Panc1 (cell line): ENCODE measurements around the gene PIGL. TPM values are rescaled to one million over a fixed set of nuclear protein-coding genes. Genes with fewer than 3 reads are reported as not detected.

Source experiments
- ATAC-seq: fragments of 200-7000 bp; cut with Tn5 transposase; 2 replicates; pipeline ENCODE4 v1.9.1; 2020; ENCODE audit warnings: mild to moderate bottlenecking, moderate library complexity
- BruUV-seq: library from RNA; stranded (reverse); fragments of 400-500 nt; replicated peaks from 2 replicates; lab custom pipeline; 2021; lab: Mats Ljungman, UMichigan
- CTCF ChIA-PET: fragments of 300-600 bp; sonication (Branson Sonifier 250); formaldehyde crosslinking; loops from one replicate; lab custom pipeline; 2022; ENCODE audit warnings: antibody characterized with exemption; lab: Charles Lee
- POLR2A ChIA-PET: fragments of 300-600 bp; sonication (Branson Sonifier 250); formaldehyde crosslinking; loops from one replicate; lab custom pipeline; 2022; ENCODE audit warnings: antibody characterized with exemption; lab: Charles Lee
- DNase-seq: peaks from one replicate; pipeline ENCODE4 v3.0.0-alpha.2; 2010; ENCODE audit warnings: low read depth, low spot score
- H3K27ac ChIP-seq: 2 replicates; pipeline ENCODE4 v1.5.1; 2011; ENCODE audit warnings: mild to moderate bottlenecking, low read length, inconsistent platforms
- H3K27me3 ChIP-seq: fragments of 200-500 bp; sonication (Bioruptor generic); 2 replicates; pipeline ENCODE4 v1.6.0; 2014; ENCODE audit warnings: low read length, inconsistent platforms; ENCODE audit not compliant: control insufficient read depth, insufficient read depth
- H3K36me3 ChIP-seq: fragments of 200-500 bp; sonication (Bioruptor generic); 2 replicates; pipeline ENCODE4 v1.5.1; 2014; ENCODE audit warnings: inconsistent platforms, mild to moderate bottlenecking, low read length, moderate library complexity; ENCODE audit not compliant: control insufficient read depth, insufficient read depth
- H3K4me1 ChIP-seq: 2 replicates; pipeline ENCODE4 v1.5.1; 2011; ENCODE audit warnings: inconsistent platforms, mild to moderate bottlenecking, low read length, moderate library complexity; ENCODE audit not compliant: control insufficient read depth, insufficient read depth
- H3K4me3 ChIP-seq, 2 experiments: 2 replicates each; pipeline ENCODE4 v1.5.1; 2011 to 2012; ENCODE audit warnings: low read depth in 2 of 2, low read length in 2 of 2, mild to moderate bottlenecking in 2 of 2, inconsistent platforms in 1 of 2, moderate library complexity in 1 of 2
- H3K9me3 ChIP-seq: fragments of 200-500 bp; sonication (Bioruptor generic); 2 replicates; pipeline ENCODE4 v1.5.1; 2014; ENCODE audit warnings: low read depth, mild to moderate bottlenecking, inconsistent platforms, low read length, moderate library complexity; ENCODE audit not compliant: control insufficient read depth, insufficient read depth
- CTCF ChIP-seq: fragments of 450-650 bp; IDR thresholded peaks from 2 replicates; pipeline ENCODE4 v1.5.1; 2017; ENCODE audit warnings: mild to moderate bottlenecking
- POLR2AphosphoS5 ChIP-seq: IDR thresholded peaks from 2 replicates; pipeline ENCODE4 v1.6.1; 2012; ENCODE audit warnings: mild to moderate bottlenecking, low read depth, low read length, moderate library complexity
- REST ChIP-seq, 2 experiments: IDR thresholded peaks; 2 replicates each; pipeline ENCODE4 v1.6.1; 2011 to 2012; ENCODE audit warnings: low read depth in 2 of 2, control low read depth in 1 of 2, low read length in 1 of 2, mild to moderate bottlenecking in 1 of 2, moderate library complexity in 1 of 2; ENCODE audit not compliant: insufficient read depth in 1 of 2
- SIN3A ChIP-seq: IDR thresholded peaks from 2 replicates; pipeline ENCODE4 v1.6.1; 2012; ENCODE audit warnings: low read depth, mild to moderate bottlenecking, low read length, moderate library complexity, borderline replicate concordance; ENCODE audit not compliant: insufficient read depth
- TCF7L2 ChIP-seq: IDR thresholded peaks from 2 replicates; pipeline ENCODE4 v1.6.1; 2011; ENCODE audit warnings: mild to moderate bottlenecking, low read depth, low read length, inconsistent platforms
- in situ Hi-C: cut with HindIII; loops from 2 replicates; pipeline ENCODE4 v1.10.0; 2016; ENCODE audit warnings: low sequenced_read_pairs, low pct_unique_long_range_greater_than_20kb
- intact Hi-C: fragments of 100-400 bp; cut with micrococcal nuclease; formaldehyde crosslinking; loops from one replicate; pipeline ENCODE4 v1.10.0; 2022; ENCODE audit not compliant: unreplicated experiment
- total RNA-seq: library from RNA; stranded (reverse); gene quantifications from one replicate; pipeline ENCODE4 v1.2.1, GENCODE V29; 2021; ENCODE audit not compliant: unreplicated experiment

Gene PIGL
- total RNA-seq, 1 experiment from 2014 or later: 14.8 TPM

- no TSS peak for BruUV-seq
- ChIA-PET CTCF (no interaction called here), POLR2A (no interaction called here)
- no peak overlapping the region for H3K4me3 ChIP-seq
- H3K27ac ChIP-seq: no peak overlapping the region
- no peaks in the 10 kb centered on the region for H3K9me3 ChIP-seq
- intact Hi-C loops (loop anchor here (10.0 kb wide), 1 partner anchor 83 kb away; no protein-coding TSS in a partner anchor), in situ Hi-C loops (no loop called here)
- H3K4me1 ChIP-seq: peaks cover 16% of the 10 kb centered on the region
- DNase-seq: no peak
- H3K27me3 ChIP-seq: no peaks in the 10 kb centered on the region
- TF ChIP-seq POLR2AphosphoS5 (no peak), SIN3A (no peak), CTCF (no peak), REST (IDR thresholded peaks at IDR 0.05; ENCODE audit: insufficient read depth in 1 of 2, low read depth in 2 of 2, low read length in 1 of 2) (no peak), TCF7L2 (no peak)
- no peak for ATAC-seq
- H3K36me3 ChIP-seq: no peaks in the 10 kb centered on the region
Observed at GRCh38 chr17:16211590-16211989, 5.4 kb upstream of the PIGL start.

GRCh38 chr17:16212793-16213192 is 4.2 kb upstream of the PIGL start:
- 0 out of 2 replicates have a peak overlapping the region, but pooled peaks have one; percentile 1 for H3K27ac ChIP-seq
- intact Hi-C loops: loop anchor here (10.0 kb wide), 1 partner anchor 82 kb away; no protein-coding TSS in a partner anchor
- no TSS peak for BruUV-seq
- H3K27me3 ChIP-seq: no peaks in the 10 kb centered on the region
- POLR2A ChIA-PET: interaction anchor here (0.6 kb wide), 1 partner anchor 146 kb away, joined by 4 read pairs; no protein-coding TSS in a partner anchor
- TF ChIP-seq POLR2AphosphoS5 (no peak), REST (IDR thresholded peaks at IDR 0.05; ENCODE audit: insufficient read depth in 1 of 2, low read depth in 2 of 2, low read length in 1 of 2) (no peak), SIN3A (no peak), CTCF (no peak), TCF7L2 (no peak)
- ATAC-seq (no peak), DNase-seq (no peak)
- peaks cover 16% of the 10 kb centered on the region for H3K4me1 ChIP-seq
- no peaks in the 10 kb centered on the region for H3K9me3 ChIP-seq
- in situ Hi-C loops: no loop called here
- H3K36me3 ChIP-seq: peaks cover 7% of the 10 kb centered on the region; the same call in 1 of the 2 replicates
- H3K4me3 ChIP-seq: peak overlapping the region; percentile 11 to 74; a peak in 2 of 4 replicates
- CTCF ChIA-PET: no interaction called here
